GM12878 (cell line): Measurements from ENCODE around the gene IL1B. TPM values are rescaled to one million over a fixed set of nuclear protein-coding genes. Genes with fewer than 3 reads are reported as not detected.

Experiments
- ATAC-seq: fragments of 200-7000 bp; cut with Tn5 transposase; 3 replicates; pipeline ENCODE4 v1.9.1; 2020; ENCODE audit warnings: mild to moderate bottlenecking, moderate library complexity
- BruUV-seq: library from RNA; stranded (reverse); fragments of 400-500 nt; replicated peaks from 2 replicates; lab custom pipeline; 2021; lab: Mats Ljungman, UMichigan
- CTCF ChIA-PET: fragments of 300-600 bp; sonication (Branson Sonifier 250); formaldehyde crosslinking; extraction: SDS; loops from one replicate; lab custom pipeline; 2021; ENCODE audit warnings: inconsistent platforms; lab: Yijun Ruan, JAX
- POLR2A ChIA-PET: fragments of 350-600 bp; formaldehyde crosslinking; extraction: SDS; loops from one replicate; lab custom pipeline; 2021; ENCODE audit warnings: inconsistent platforms; lab: Charles Lee
- RAD21 ChIA-PET: fragments of 300-600 bp; sonication (Branson Sonifier 250); formaldehyde crosslinking; loops from one replicate; lab custom pipeline; 2023; ENCODE audit warnings: antibody characterized with exemption; ENCODE audit not compliant: unreplicated experiment; lab: Charles Lee
- SMC1A ChIA-PET: fragments of 300-600 bp; sonication (Branson Sonifier 250); formaldehyde crosslinking; loops from one replicate; lab custom pipeline; 2023; ENCODE audit not compliant: unreplicated experiment, uncharacterized antibody; lab: Charles Lee
- DNase-seq: peaks from one replicate; pipeline ENCODE4 v3.0.0-alpha.2; 2011; ENCODE audit warnings: low read depth, low spot score
- FAIRE-seq: peaks from 3 replicates; lab custom pipeline; 2011; peaks lifted over from hg19 to GRCh38; lab: Jason Lieb, UNC
- H2AFZ ChIP-seq: 2 replicates; pipeline ENCODE4 v1.6.0; 2011; ENCODE audit warnings: low read depth, low read length, control low read depth; ENCODE audit not compliant: control insufficient read depth
- H3K27ac ChIP-seq: 2 replicates; pipeline ENCODE4 v1.5.1; 2011; ENCODE audit warnings: control low read depth; ENCODE audit not compliant: control insufficient read depth, insufficient read depth
- H3K27me3 ChIP-seq, 2 experiments: replicated peaks in 1 of 2; 2 replicates each; pipeline versions ENCODE4 v1.6.0 to v1.6.1; 2011; ENCODE audit warnings: low read length in 1 of 2; ENCODE audit not compliant: control insufficient read depth in 2 of 2, insufficient read depth in 2 of 2
- H3K36me3 ChIP-seq, 2 experiments: 2 replicates each; pipeline ENCODE4 v1.5.1; 2011; ENCODE audit warnings: low read length in 1 of 2; ENCODE audit not compliant: control insufficient read depth in 2 of 2, insufficient read depth in 2 of 2
- H3K4me1 ChIP-seq: 2 replicates; pipeline ENCODE4 v1.6.1; 2011; ENCODE audit warnings: mild to moderate bottlenecking, low read length, moderate library complexity, mixed read lengths; ENCODE audit not compliant: control insufficient read depth, insufficient read depth
- H3K4me2 ChIP-seq: 2 replicates; pipeline ENCODE4 v1.6.0; 2011; ENCODE audit warnings: control low read depth; ENCODE audit not compliant: control insufficient read depth, insufficient read depth
- H3K4me3 ChIP-seq: fragments of 200-600 bp; sonication (generic); 2 replicates; pipeline ENCODE4 v1.5.1; 2016
- H3K79me2 ChIP-seq: 2 replicates; pipeline ENCODE4 v1.6.0; 2011; ENCODE audit warnings: low read length; ENCODE audit not compliant: control insufficient read depth, insufficient read depth
- H3K9ac ChIP-seq: 2 replicates; pipeline ENCODE4 v1.8.0; 2011; ENCODE audit warnings: low read length, control low read depth, mixed read lengths; ENCODE audit not compliant: control insufficient read depth, insufficient read depth
- H3K9me3 ChIP-seq: replicated peaks from 3 replicates; pipeline ENCODE4 v1.5.1; 2011; ENCODE audit warnings: mild to moderate bottlenecking, low read length; ENCODE audit not compliant: control insufficient read depth, insufficient read depth
- H4K20me1 ChIP-seq: 2 replicates; pipeline ENCODE4 v1.6.0; 2011; ENCODE audit not compliant: control insufficient read depth, insufficient read depth
- BHLHE40 ChIP-seq, 2 experiments: fragments of 450-650 bp in 1 of 2; IDR thresholded peaks; 2 replicates each; pipeline ENCODE4 v1.6.1; 2011 to 2017; ENCODE audit warnings: low read depth in 2 of 2, borderline replicate concordance in 1 of 2, improper control_type of control experiment in 1 of 2, low read length in 1 of 2, mild to moderate bottlenecking in 1 of 2
- BRCA1 ChIP-seq: IDR thresholded peaks from 2 replicates; pipeline ENCODE4 v1.6.1; 2011; ENCODE audit warnings: low read depth, low read length, improper control_type of control experiment
- CHD2 ChIP-seq: IDR thresholded peaks from 2 replicates; pipeline ENCODE4 v1.6.1; 2011; ENCODE audit warnings: low read depth, low read length, improper control_type of control experiment, borderline replicate concordance
- CHD4 ChIP-seq: fragments of 200-600 bp; sonication (generic); IDR thresholded peaks from 2 replicates; pipeline ENCODE4 v1.6.1; 2016; ENCODE audit warnings: mild to moderate bottlenecking
- ESRRA ChIP-seq: IDR thresholded peaks from 2 replicates; pipeline ENCODE4 v1.6.1; 2012; ENCODE audit warnings: mild to moderate bottlenecking, low read length, improper control_type of control experiment
- ETV6 ChIP-seq, 2 experiments: fragments of 450-650 bp in 1 of 2; IDR thresholded peaks in 1 of 2; conservative IDR thresholded peaks in 1 of 2; 2 replicates each; pipeline ENCODE4 v1.6.1; 2014; ENCODE audit warnings: antibody characterized with exemption in 1 of 2, borderline replicate concordance in 1 of 2, low read depth in 1 of 2, mild to moderate bottlenecking in 1 of 2, moderate library complexity in 1 of 2
- MEF2A ChIP-seq: IDR thresholded peaks from 2 replicates; pipeline ENCODE4 v1.6.1; 2011; ENCODE audit warnings: low read depth, mild to moderate bottlenecking, low read length, moderate library complexity; ENCODE audit not compliant: insufficient read depth
- MTA2 ChIP-seq: fragments of 450-650 bp; IDR thresholded peaks from 2 replicates; pipeline ENCODE4 v1.6.1; 2016; ENCODE audit warnings: low read depth, mild to moderate bottlenecking, moderate library complexity
- POLR2AphosphoS5 ChIP-seq: IDR thresholded peaks from 2 replicates; pipeline ENCODE4 v1.6.1; 2011; ENCODE audit warnings: mild to moderate bottlenecking, low read length, inconsistent platforms
- RFX5 ChIP-seq: IDR thresholded peaks from 2 replicates; pipeline ENCODE4 v1.6.1; 2011; ENCODE audit warnings: low read depth, low read length, improper control_type of control experiment
- SMAD1 ChIP-seq: fragments of 450-650 bp; IDR thresholded peaks from 2 replicates; pipeline ENCODE4 v1.6.1; 2018; ENCODE audit warnings: mild to moderate bottlenecking, low read depth; ENCODE audit not compliant: partially characterized antibody
- ZNF24 ChIP-seq: fragments of 450-650 bp; IDR thresholded peaks from 2 replicates; pipeline ENCODE4 v1.6.1; 2017; ENCODE audit warnings: antibody characterized with exemption, mild to moderate bottlenecking
- WGBS: methylation state at CpG from one replicate; pipeline ENCODE4 v1.1.6; 2016; ENCODE audit warnings: low lambda C conversion rate; ENCODE audit not compliant: insufficient replicate concordance, insufficient coverage; ENCODE audit errors: missing lambda C conversion rate; 5-methylcytosine and 5-hydroxymethylcytosine counted together
- in situ Hi-C: fragments of 300-500 bp; cut with MboI; formaldehyde crosslinking; loops from 9 replicates; pipeline ENCODE4 v1.14.3; 2018; ENCODE audit warnings: mixed read lengths
- intact Hi-C: fragments of 100-400 bp; cut with micrococcal nuclease; formaldehyde crosslinking; loops from one replicate; pipeline ENCODE4 v1.14.2; 2022; ENCODE audit not compliant: unreplicated experiment
- polyA plus RNA-seq, 11 experiments: library from polyadenylated mRNA; depleted of rRNA in 4 of 11; unstranded in 6 of 11; stranded (reverse) in 5 of 11; fragments of >200 nt; fragmentation: Nextera tagmentation in 4 of 11; fragmentation: Illumina TruSeq in 1 of 11; extraction: Ambion mirVana in 4 of 11; extraction: Trizol in 1 of 11; gene quantifications; 1 replicate in 1 of 11; 2 replicates in 10 of 11; pipeline versions ENCODE4 v1.2.1 to v1.2.3, GENCODE V29; 2011 to 2016; ENCODE audit warnings: inconsistent platforms in 2 of 11, missing spikeins in 2 of 11, low read depth in 1 of 11
- total RNA-seq, 4 experiments: library from RNA; depleted of rRNA in 3 of 4; stranded (reverse); fragments of >200 nt in 3 of 4; fragmentation: Illumina TruSeq in 1 of 4; extraction: Trizol in 1 of 4; gene quantifications; 2 replicates each; pipeline versions ENCODE4 v1.2.1 to v1.2.3, GENCODE V29; 2013 to 2021
- TF ChIP-seq, protein P1 (sequence below): IDR thresholded peaks from 2 replicates; pipeline ENCODE4 v1.6.1; 2012; ENCODE audit warnings: mild to moderate bottlenecking, low read depth, low read length

IL1B gene
- total and polyA plus RNA-seq, 10 of the 15 experiments (the other 5 are each of a cell fraction or from before 2014, with no cell fraction given) = 0.20 to 1.6 (median 0.84) TPM

DNA sequence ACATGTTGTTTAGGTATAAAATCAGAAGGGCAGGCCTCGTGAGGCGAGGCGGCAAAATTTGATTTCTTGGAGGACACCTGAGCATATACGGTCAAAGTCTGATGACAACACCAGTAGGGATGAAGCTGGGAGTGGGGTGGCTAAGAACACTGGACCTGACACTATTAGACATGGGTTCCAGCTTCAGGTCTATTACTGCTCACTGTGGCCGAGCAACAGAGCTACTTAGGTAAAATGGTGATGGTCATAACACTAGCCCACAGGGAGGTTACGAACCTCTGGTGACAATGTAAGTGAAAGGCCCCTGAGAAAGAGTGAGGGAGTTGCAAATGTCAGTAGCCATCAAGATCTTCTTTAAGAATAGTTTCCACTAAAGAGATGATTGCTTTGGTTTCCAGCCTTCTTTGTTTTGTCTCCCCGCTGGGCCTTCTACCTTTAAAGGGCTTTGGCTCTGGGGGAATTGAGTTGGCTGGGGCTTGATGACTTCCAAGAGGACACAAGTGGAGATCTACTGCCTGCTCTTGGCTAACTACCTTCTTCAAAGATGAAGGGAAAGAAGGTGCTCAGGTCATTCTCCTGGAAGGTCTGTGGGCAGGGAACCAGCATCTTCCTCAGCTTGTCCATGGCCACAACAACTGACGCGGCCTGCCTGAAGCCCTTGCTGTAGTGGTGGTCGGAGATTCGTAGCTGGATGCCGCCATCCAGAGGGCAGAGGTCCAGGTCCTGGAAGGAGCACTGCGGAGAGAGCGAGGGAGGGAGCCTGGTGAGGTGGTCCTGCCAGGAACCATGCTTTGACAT is 3.5 kb downstream of the IL1B start:
- no peaks in the 10 kb centered on the region for H3K27me3 ChIP-seq
- CTCF ChIA-PET = interaction anchor here (1.1 to 3.8 kb wide), 4 partner anchors 8 to 109 kb away, joined by 4 to 13 read pairs (median 6); no protein-coding TSS in a partner anchor
- H3K4me1 ChIP-seq = peaks cover 25% of the 10 kb centered on the region
- no peaks in the 10 kb centered on the region for H3K79me2 ChIP-seq
- no peak for ATAC-seq
- intact Hi-C loops = no loop called here
- TF ChIP-seq ZNF24 = no peak
- TF ChIP-seq RFX5 = no peak
- TF ChIP-seq ETV6 (conservative IDR thresholded peaks at IDR 0.05 in 1 of 2, IDR thresholded peaks at IDR 0.05 in 1 of 2; ENCODE audit: borderline replicate concordance in 1 of 2, low read depth in 1 of 2) = no peak
- no peak for TF ChIP-seq MEF2A
- no peak for TF ChIP-seq BHLHE40 (IDR thresholded peaks at IDR 0.05; ENCODE audit: borderline replicate concordance in 1 of 2, low read depth in 2 of 2, low read length in 1 of 2)
- no peak for TF ChIP-seq POLR2AphosphoS5
- TF ChIP-seq BRCA1 = no peak
- TF ChIP-seq MTA2 = no peak
- TF ChIP-seq SMAD1 = no peak
- TF ChIP-seq, protein P1, sequence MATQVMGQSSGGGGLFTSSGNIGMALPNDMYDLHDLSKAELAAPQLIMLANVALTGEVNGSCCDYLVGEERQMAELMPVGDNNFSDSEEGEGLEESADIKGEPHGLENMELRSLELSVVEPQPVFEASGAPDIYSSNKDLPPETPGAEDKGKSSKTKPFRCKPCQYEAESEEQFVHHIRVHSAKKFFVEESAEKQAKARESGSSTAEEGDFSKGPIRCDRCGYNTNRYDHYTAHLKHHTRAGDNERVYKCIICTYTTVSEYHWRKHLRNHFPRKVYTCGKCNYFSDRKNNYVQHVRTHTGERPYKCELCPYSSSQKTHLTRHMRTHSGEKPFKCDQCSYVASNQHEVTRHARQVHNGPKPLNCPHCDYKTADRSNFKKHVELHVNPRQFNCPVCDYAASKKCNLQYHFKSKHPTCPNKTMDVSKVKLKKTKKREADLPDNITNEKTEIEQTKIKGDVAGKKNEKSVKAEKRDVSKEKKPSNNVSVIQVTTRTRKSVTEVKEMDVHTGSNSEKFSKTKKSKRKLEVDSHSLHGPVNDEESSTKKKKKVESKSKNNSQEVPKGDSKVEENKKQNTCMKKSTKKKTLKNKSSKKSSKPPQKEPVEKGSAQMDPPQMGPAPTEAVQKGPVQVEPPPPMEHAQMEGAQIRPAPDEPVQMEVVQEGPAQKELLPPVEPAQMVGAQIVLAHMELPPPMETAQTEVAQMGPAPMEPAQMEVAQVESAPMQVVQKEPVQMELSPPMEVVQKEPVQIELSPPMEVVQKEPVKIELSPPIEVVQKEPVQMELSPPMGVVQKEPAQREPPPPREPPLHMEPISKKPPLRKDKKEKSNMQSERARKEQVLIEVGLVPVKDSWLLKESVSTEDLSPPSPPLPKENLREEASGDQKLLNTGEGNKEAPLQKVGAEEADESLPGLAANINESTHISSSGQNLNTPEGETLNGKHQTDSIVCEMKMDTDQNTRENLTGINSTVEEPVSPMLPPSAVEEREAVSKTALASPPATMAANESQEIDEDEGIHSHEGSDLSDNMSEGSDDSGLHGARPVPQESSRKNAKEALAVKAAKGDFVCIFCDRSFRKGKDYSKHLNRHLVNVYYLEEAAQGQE = no peak
- TF ChIP-seq ESRRA = no peak
- TF ChIP-seq CHD4 = no peak
- no peak for TF ChIP-seq CHD2
- FAIRE-seq = no peak
- no peak overlapping the region for H3K9ac ChIP-seq
- WGBS = 71% methylated on average over 14 of the region's 14 CpGs
- DNase-seq = no peak
- in situ Hi-C loops = no loop called here
- POLR2A ChIA-PET = interaction anchor here (0.5 to 1.5 kb wide), 5 partner anchors 10 to 85 kb away, joined by 3 to 4 read pairs (median 4); no protein-coding TSS in a partner anchor
- no peak overlapping the region for H3K27ac ChIP-seq
- no peaks in the 10 kb centered on the region; the same call in 2 of the 3 replicates for H3K9me3 ChIP-seq
- H4K20me1 ChIP-seq = no peaks in the 10 kb centered on the region
- no peaks in the 10 kb centered on the region for H3K36me3 ChIP-seq
- H3K4me2 ChIP-seq = no peak overlapping the region
- H3K4me3 ChIP-seq = no peak overlapping the region
- no TSS peak for BruUV-seq
- H2AFZ ChIP-seq = no peak overlapping the region
- RAD21 ChIA-PET = interaction anchor here (1.0 to 3.1 kb wide), 5 partner anchors 24 to 109 kb away, joined by 3 to 10 read pairs (median 4); no protein-coding TSS in a partner anchor
- SMC1A ChIA-PET = interaction anchor here (1.0 to 6.5 kb wide), 11 partner anchors 11 to 233 kb away, joined by 3 to 33 read pairs (median 5); no protein-coding TSS in a partner anchor
